K562 (cell line): ENCODE measurements around the gene ZNF385C. TPM values are rescaled to one million over a fixed set of nuclear protein-coding genes. Genes with fewer than 3 reads are reported as not detected.
A peak's percentile ranks its signal among the peaks of the same experiment; 100 is the strongest.

Source experiments
- ADNP ChIP-seq: fragments of 200-800 bp; sonication (Bioruptor generic); IDR thresholded peaks from 2 replicates; pipeline ENCODE4 v1.6.1; 2016; ENCODE audit warnings: missing genetic modification characterization, missing compliant biosample characterization
- BACH1 ChIP-seq: fragments of 200-800 bp; sonication (Bioruptor generic); IDR thresholded peaks from 2 replicates; pipeline ENCODE4 v1.6.1; 2016; ENCODE audit warnings: missing genetic modification characterization, missing compliant biosample characterization
- FOXA3 ChIP-seq, 2 experiments: fragments of 450-650 bp in 1 of 2; sonication (generic) in 1 of 2; formaldehyde crosslinking; IDR thresholded peaks in 1 of 2; conservative IDR thresholded peaks in 1 of 2; 2 replicates each; pipeline versions ENCODE4 v1.4.0 to v1.8.0; 2020 to 2022; ENCODE audit warnings: mild to moderate bottlenecking in 2 of 2, missing genetic modification reagents in 1 of 2
- LCOR ChIP-seq: sonication (generic); formaldehyde crosslinking; IDR thresholded peaks from 2 replicates; pipeline ENCODE4 v1.8.0; 2022; ENCODE audit warnings: mild to moderate bottlenecking, missing genetic modification reagents
- MAZ ChIP-seq, 2 experiments: fragments of 450-650 bp in 1 of 2; sonication (generic) in 1 of 2; formaldehyde crosslinking; IDR thresholded peaks in 1 of 2; conservative IDR thresholded peaks in 1 of 2; 2 replicates each; pipeline versions ENCODE4 v1.4.0 to v1.5.0; 2020; ENCODE audit warnings: mild to moderate bottlenecking in 1 of 2, missing genetic modification reagents in 1 of 2
- MCM2 ChIP-seq: fragments of 450-650 bp; IDR thresholded peaks from 2 replicates; pipeline ENCODE4 v1.6.1; 2017; ENCODE audit warnings: low read depth, mild to moderate bottlenecking
- MYNN ChIP-seq, 2 experiments: sonication (generic); formaldehyde crosslinking in 1 of 2; IDR thresholded peaks; 2 replicates each; pipeline versions ENCODE4 v1.5.0 to v1.6.1; 2016 to 2020; ENCODE audit warnings: antibody characterized with exemption in 1 of 2, missing genetic modification reagents in 1 of 2
- NFIC ChIP-seq: fragments of 450-650 bp; IDR thresholded peaks from 2 replicates; pipeline ENCODE4 v1.6.1; 2017; ENCODE audit warnings: mild to moderate bottlenecking, inconsistent platforms
- NR1H2 ChIP-seq: sonication (generic); formaldehyde crosslinking; IDR thresholded peaks from 2 replicates; pipeline ENCODE4 v1.4.0; 2020; ENCODE audit warnings: mild to moderate bottlenecking, missing genetic modification reagents
- PHF8 ChIP-seq: fragments of 200-600 bp; sonication (generic); IDR thresholded peaks from 2 replicates; pipeline ENCODE4 v1.6.1; 2012; ENCODE audit warnings: mixed run types, mild to moderate bottlenecking, inconsistent platforms, low read length, moderate library complexity, borderline replicate concordance
- RAD21 ChIP-seq, 2 experiments: fragments of 250-450 bp in 1 of 2; fragments of 450-650 bp in 1 of 2; sonication (Bioruptor Pico) in 1 of 2; formaldehyde crosslinking in 1 of 2; IDR thresholded peaks in 1 of 2; conservative IDR thresholded peaks in 1 of 2; 2 replicates each; pipeline versions ENCODE4 v1.4.0 to v1.8.0; 2020 to 2022; ENCODE audit warnings: mild to moderate bottlenecking in 2 of 2, moderate library complexity in 1 of 2
- RBM34 ChIP-seq: fragments of 200-400 bp; formaldehyde crosslinking; IDR thresholded peaks from 2 replicates; pipeline ENCODE4 v1.6.1; 2018; ENCODE audit warnings: low read length, borderline replicate concordance; ENCODE audit not compliant: insufficient read depth
- SAFB2 ChIP-seq: fragments of 200-400 bp; formaldehyde crosslinking; IDR thresholded peaks from 2 replicates; pipeline ENCODE4 v1.6.1; 2018; ENCODE audit warnings: borderline replicate concordance, low read length, low read depth, moderate library complexity; ENCODE audit not compliant: severe bottlenecking
- TCF7L2 ChIP-seq: fragments of 150-350 bp; IDR thresholded peaks from 2 replicates; pipeline ENCODE4 v1.6.1; 2016; ENCODE audit warnings: low read depth, mild to moderate bottlenecking, low read length, moderate library complexity
- ZC3H11A ChIP-seq: IDR thresholded peaks from 2 replicates; pipeline ENCODE4 v1.6.1; 2012; ENCODE audit warnings: low read depth, low read length, improper control_type of control experiment
- ZC3H4 ChIP-seq: sonication (generic); formaldehyde crosslinking; IDR thresholded peaks from 2 replicates; pipeline ENCODE4 v1.9.0; 2021; ENCODE audit warnings: missing genetic modification reagents, borderline replicate concordance
- ZNF143 ChIP-seq: sonication (generic); formaldehyde crosslinking; IDR thresholded peaks from 2 replicates; pipeline ENCODE4 v1.9.0; 2022; ENCODE audit warnings: mild to moderate bottlenecking, missing genetic modification reagents
- ZNF41 ChIP-seq: fragments of 250-450 bp; sonication (Bioruptor Pico); conservative IDR thresholded peaks from 2 replicates; pipeline ENCODE4 v1.4.0; 2020; ENCODE audit warnings: mild to moderate bottlenecking
- polyA plus RNA-seq, 8 experiments: library from polyadenylated mRNA; depleted of rRNA in 4 of 8; stranded (reverse) in 5 of 8; unstranded in 3 of 8; fragments of >200 nt; fragmentation: Nextera tagmentation in 2 of 8; fragmentation: Illumina TruSeq in 1 of 8; extraction: Ambion mirVana in 2 of 8; extraction: Trizol in 1 of 8; gene quantifications; 2 replicates each; pipeline versions ENCODE4 v1.2.1 to v1.2.3, GENCODE V29; 2011 to 2014; ENCODE audit warnings: inconsistent platforms in 1 of 8, missing spikeins in 1 of 8
- total RNA-seq, 7 experiments: library from RNA; depleted of rRNA in 6 of 7; stranded (reverse); fragments of >200 nt in 6 of 7; fragmentation: Illumina TruSeq in 2 of 7; extraction: Trizol in 2 of 7; gene quantifications; 2 replicates each; pipeline versions ENCODE4 v1.2.1 to v1.2.3, GENCODE V29; 2011 to 2021; ENCODE audit warnings: low replicate concordance in 1 of 7
- TF ChIP-seq, protein P1 (sequence below): fragments of 250-450 bp; sonication (Bioruptor Pico); IDR thresholded peaks from 2 replicates; pipeline ENCODE4 v1.5.0; 2020; ENCODE audit warnings: mild to moderate bottlenecking, borderline replicate concordance
- TF ChIP-seq, protein P2 (sequence below): fragments of 250-450 bp; sonication (Bioruptor Pico); IDR thresholded peaks from 2 replicates; pipeline ENCODE4 v1.5.0; 2020; ENCODE audit warnings: mild to moderate bottlenecking
- TF ChIP-seq, protein P3 (sequence below): conservative IDR thresholded peaks from 2 replicates; pipeline ENCODE4 v1.6.1; 2011; ENCODE audit warnings: low read depth, mild to moderate bottlenecking, low read length; ENCODE audit not compliant: control insufficient read depth

ZNF385C gene
- total and polyA plus RNA-seq, 9 of the 15 experiments (the other 6 are each of a cell fraction or from before 2014, with no cell fraction given) = 0.03 to 0.35 (median 0.18) TPM; not detected in 1

GRCh38 chr17:42101513-42102292 is 3.4 kb upstream of the ZNF385C start (continued):
- TF ChIP-seq BACH1 (tag) = no peak
- TF ChIP-seq, protein P1, sequence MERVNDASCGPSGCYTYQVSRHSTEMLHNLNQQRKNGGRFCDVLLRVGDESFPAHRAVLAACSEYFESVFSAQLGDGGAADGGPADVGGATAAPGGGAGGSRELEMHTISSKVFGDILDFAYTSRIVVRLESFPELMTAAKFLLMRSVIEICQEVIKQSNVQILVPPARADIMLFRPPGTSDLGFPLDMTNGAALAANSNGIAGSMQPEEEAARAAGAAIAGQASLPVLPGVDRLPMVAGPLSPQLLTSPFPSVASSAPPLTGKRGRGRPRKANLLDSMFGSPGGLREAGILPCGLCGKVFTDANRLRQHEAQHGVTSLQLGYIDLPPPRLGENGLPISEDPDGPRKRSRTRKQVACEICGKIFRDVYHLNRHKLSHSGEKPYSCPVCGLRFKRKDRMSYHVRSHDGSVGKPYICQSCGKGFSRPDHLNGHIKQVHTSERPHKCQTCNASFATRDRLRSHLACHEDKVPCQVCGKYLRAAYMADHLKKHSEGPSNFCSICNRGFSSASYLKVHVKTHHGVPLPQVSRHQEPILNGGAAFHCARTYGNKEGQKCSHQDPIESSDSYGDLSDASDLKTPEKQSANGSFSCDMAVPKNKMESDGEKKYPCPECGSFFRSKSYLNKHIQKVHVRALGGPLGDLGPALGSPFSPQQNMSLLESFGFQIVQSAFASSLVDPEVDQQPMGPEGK (CRISPR knock-in tag) = no peak
- TF ChIP-seq NFIC = no peak
- no peak for TF ChIP-seq SAFB2
- TF ChIP-seq RBM34 = no peak
- TF ChIP-seq, protein P2, sequence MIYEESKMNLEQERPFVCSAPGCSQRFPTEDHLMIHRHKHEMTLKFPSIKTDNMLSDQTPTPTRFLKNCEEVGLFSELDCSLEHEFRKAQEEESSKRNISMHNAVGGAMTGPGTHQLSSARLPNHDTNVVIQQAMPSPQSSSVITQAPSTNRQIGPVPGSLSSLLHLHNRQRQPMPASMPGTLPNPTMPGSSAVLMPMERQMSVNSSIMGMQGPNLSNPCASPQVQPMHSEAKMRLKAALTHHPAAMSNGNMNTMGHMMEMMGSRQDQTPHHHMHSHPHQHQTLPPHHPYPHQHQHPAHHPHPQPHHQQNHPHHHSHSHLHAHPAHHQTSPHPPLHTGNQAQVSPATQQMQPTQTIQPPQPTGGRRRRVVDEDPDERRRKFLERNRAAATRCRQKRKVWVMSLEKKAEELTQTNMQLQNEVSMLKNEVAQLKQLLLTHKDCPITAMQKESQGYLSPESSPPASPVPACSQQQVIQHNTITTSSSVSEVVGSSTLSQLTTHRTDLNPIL = no peak
- TF ChIP-seq FOXA3 (CRISPR knock-in tag; conservative IDR thresholded peaks at IDR 0.05 in 1 of 2, IDR thresholded peaks at IDR 0.05 in 1 of 2) = no peak
- TF ChIP-seq PHF8 = no peak
- no peak for TF ChIP-seq ZNF143 (CRISPR knock-in tag)
- TF ChIP-seq, protein P3, sequence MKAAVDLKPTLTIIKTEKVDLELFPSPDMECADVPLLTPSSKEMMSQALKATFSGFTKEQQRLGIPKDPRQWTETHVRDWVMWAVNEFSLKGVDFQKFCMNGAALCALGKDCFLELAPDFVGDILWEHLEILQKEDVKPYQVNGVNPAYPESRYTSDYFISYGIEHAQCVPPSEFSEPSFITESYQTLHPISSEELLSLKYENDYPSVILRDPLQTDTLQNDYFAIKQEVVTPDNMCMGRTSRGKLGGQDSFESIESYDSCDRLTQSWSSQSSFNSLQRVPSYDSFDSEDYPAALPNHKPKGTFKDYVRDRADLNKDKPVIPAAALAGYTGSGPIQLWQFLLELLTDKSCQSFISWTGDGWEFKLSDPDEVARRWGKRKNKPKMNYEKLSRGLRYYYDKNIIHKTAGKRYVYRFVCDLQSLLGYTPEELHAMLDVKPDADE = no peak
- no peak; the same call in 1 of the 2 replicates for TF ChIP-seq MYNN (IDR thresholded peaks at IDR 0.05)
- no peak for TF ChIP-seq MYNN (CRISPR knock-in tag; IDR thresholded peaks at IDR 0.05)
- TF ChIP-seq RAD21 (CRISPR knock-in tag; conservative IDR thresholded peaks at IDR 0.05 in 1 of 2, IDR thresholded peaks at IDR 0.05 in 1 of 2) = peak; percentile 85 to 92
- no peak for TF ChIP-seq ZNF41 (CRISPR knock-in tag)
- no peak for TF ChIP-seq ADNP
- peak in 1 of 2 experiments; percentile 33; a peak in 1 of 4 replicates for TF ChIP-seq MAZ (CRISPR knock-in tag; conservative IDR thresholded peaks at IDR 0.05 in 1 of 2, IDR thresholded peaks at IDR 0.05 in 1 of 2)
- TF ChIP-seq NR1H2 (CRISPR knock-in tag) = no peak
- TF ChIP-seq MCM2 = no peak
- no peak for TF ChIP-seq TCF7L2
- TF ChIP-seq ZC3H11A = no peak
- no peak for TF ChIP-seq ZC3H4 (CRISPR knock-in tag)
- no peak for TF ChIP-seq LCOR
